Neuronal stem cell (in vitro differentiated cells): ENCODE measurements around the gene FUT6.
A peak's percentile ranks its signal among the peaks of the same experiment; 100 is the strongest.

Source experiments
- DNase-seq: peaks from one replicate; pipeline ENCODE4 v3.0.0-alpha.2; 2013; ENCODE audit warnings: low spot score
- H2AFZ ChIP-seq: one replicate; pipeline ENCODE4 v1.6.1; 2013; ENCODE audit warnings: mild to moderate bottlenecking, low read length, inconsistent platforms
- H2AK5ac ChIP-seq: 2 replicates; pipeline ENCODE4 v1.6.1; 2013; ENCODE audit warnings: low read depth, mild to moderate bottlenecking, inconsistent platforms, low read length, moderate library complexity, mixed read lengths
- H2BK120ac ChIP-seq: 2 replicates; pipeline ENCODE4 v1.6.1; 2013; ENCODE audit warnings: low read depth, mild to moderate bottlenecking, inconsistent platforms, low read length, moderate library complexity, mixed read lengths
- H2BK12ac ChIP-seq: one replicate; pipeline ENCODE4 v1.6.1; 2013; ENCODE audit warnings: low read length, inconsistent platforms
- H2BK15ac ChIP-seq: 2 replicates; pipeline ENCODE4 v1.6.1; 2013; ENCODE audit warnings: mild to moderate bottlenecking, low read length, inconsistent platforms, mixed read lengths
- H2BK5ac ChIP-seq: one replicate; pipeline ENCODE4 v1.6.1; 2013; ENCODE audit warnings: inconsistent platforms, mild to moderate bottlenecking, low read length, moderate library complexity
- H3K14ac ChIP-seq: one replicate; pipeline ENCODE4 v1.6.1; 2013; ENCODE audit warnings: low read length, inconsistent platforms
- H3K18ac ChIP-seq: 2 replicates; pipeline ENCODE4 v1.6.1; 2013; ENCODE audit warnings: low read length, inconsistent platforms
- H3K23ac ChIP-seq: 2 replicates; pipeline ENCODE4 v1.6.1; 2013; ENCODE audit warnings: low read depth, mild to moderate bottlenecking, mixed read lengths, low read length, inconsistent platforms; ENCODE audit not compliant: poor library complexity
- H3K27ac ChIP-seq: replicated peaks from 3 replicates; pipeline ENCODE4 v1.5.1; 2013; ENCODE audit warnings: low read length, inconsistent platforms
- H3K27me3 ChIP-seq, 3 experiments: 2 replicates each; pipeline ENCODE4 v1.6.1; 2013; ENCODE audit warnings: low read length in 3 of 3, mild to moderate bottlenecking in 2 of 3, inconsistent platforms in 1 of 3, low read depth in 1 of 3, mixed read lengths in 1 of 3, moderate library complexity in 1 of 3; ENCODE audit not compliant: control insufficient read depth in 3 of 3, insufficient read depth in 3 of 3
- H3K36me3 ChIP-seq, 2 donors: replicated peaks in 1 of 2; 2 replicates each; pipeline ENCODE4 v1.6.1; 2013; ENCODE audit warnings: low read length in 2 of 2; ENCODE audit not compliant: control insufficient read depth in 2 of 2, insufficient read depth in 2 of 2
- H3K4ac ChIP-seq: 2 replicates; pipeline ENCODE4 v1.6.1; 2013; ENCODE audit warnings: inconsistent platforms, mild to moderate bottlenecking, low read length, moderate library complexity
- H3K4me1 ChIP-seq, 2 donors: 1 replicate in 1 of 2; 2 replicates in 1 of 2; pipeline ENCODE4 v1.6.1; 2013; ENCODE audit warnings: low read length in 2 of 2, low read depth in 1 of 2; ENCODE audit not compliant: control insufficient read depth in 2 of 2, insufficient read depth in 1 of 2
- H3K4me2 ChIP-seq: one replicate; pipeline ENCODE4 v1.6.1; 2013; ENCODE audit warnings: mild to moderate bottlenecking, low read length, inconsistent platforms; ENCODE audit not compliant: insufficient read depth, poor library complexity, severe bottlenecking
- H3K4me3 ChIP-seq, 2 donors: 2 replicates each; pipeline ENCODE4 v1.5.1; 2013; ENCODE audit warnings: low read length in 2 of 2, mild to moderate bottlenecking in 2 of 2, inconsistent platforms in 1 of 2, moderate library complexity in 1 of 2
- H3K79me1 ChIP-seq: one replicate; pipeline ENCODE4 v1.6.1; 2013; ENCODE audit warnings: low read depth, mild to moderate bottlenecking, inconsistent platforms, low read length, moderate library complexity
- H3K9ac ChIP-seq: one replicate; pipeline ENCODE4 v1.6.1; 2013; ENCODE audit warnings: mild to moderate bottlenecking, low read depth, low read length, inconsistent platforms; ENCODE audit not compliant: poor library complexity
- H3K9me3 ChIP-seq, 2 donors: replicated peaks in 1 of 2; 2 replicates each; pipeline versions ENCODE3 to v1.6.1; 2013; ENCODE audit warnings: low read length in 2 of 2, mild to moderate bottlenecking in 2 of 2, inconsistent platforms in 1 of 2, low read depth in 1 of 2, mixed read lengths in 1 of 2, moderate library complexity in 1 of 2; ENCODE audit not compliant: control insufficient read depth in 2 of 2, insufficient read depth in 1 of 2
- H4K8ac ChIP-seq: one replicate; pipeline ENCODE4 v1.6.1; 2013; ENCODE audit warnings: low read depth, mild to moderate bottlenecking, inconsistent platforms, low read length, moderate library complexity
- H4K91ac ChIP-seq: one replicate; pipeline ENCODE4 v1.6.1; 2013; ENCODE audit warnings: low read length, low read depth, mild to moderate bottlenecking, inconsistent platforms; ENCODE audit not compliant: poor library complexity
- WGBS, 2 donors: extraction: QIAGEN DNeasy Blood & Tissue Kit; methylation state at CpG; one replicate each; pipeline ENCODE4 v1.1.7; 2013; ENCODE audit warnings: missing lambda C conversion rate in 2 of 2, mixed read lengths in 1 of 2; ENCODE audit not compliant: insufficient read length in 2 of 2, insufficient replicate concordance in 1 of 2; ENCODE audit errors: extremely low coverage in 2 of 2; 5-methylcytosine and 5-hydroxymethylcytosine counted together

FUT6 gene

GRCh38 chr19:5786593-5787408 lies 52.7 kb downstream of the FUT6 start:
- WGBS, 2 donors, result no CpG with 5 or more reads among the region's 44 CpGs
- no peak for DNase-seq
- peaks cover 38 to 67% of the 10 kb centered on the region in 2 donors for H3K36me3 ChIP-seq

GRCh38 chr19:5785423-5785822 lies 54.1 kb downstream of the FUT6 start:
- Histone ChIP-seq H3K4me3 (no peak overlapping the region), H2BK12ac (no peak overlapping the region), H3K4ac (no peak overlapping the region), H2AFZ (no peak overlapping the region), H3K27me3 (no peaks in the 10 kb centered on the region), H3K79me1 (peaks cover 16% of the 10 kb centered on the region), H3K23ac (peak overlapping the region; percentile 73), H4K8ac (no peak overlapping the region), H3K36me3 (peaks cover 38 to 67% of the 10 kb centered on the region in 2 donors), H3K18ac (no peak overlapping the region), H2BK5ac (no peak overlapping the region), H2BK120ac (no peak overlapping the region), H3K9me3 (no peaks in the 10 kb centered on the region), H3K14ac (no peak overlapping the region), H3K9ac (no peak overlapping the region), H2BK15ac (no peak overlapping the region), H3K4me1 (peaks cover 4 to 7% of the 10 kb centered on the region in 2 donors), H3K27ac (no peak overlapping the region), H2AK5ac (no peak overlapping the region), H4K91ac (no peak overlapping the region), H3K4me2 (no peak overlapping the region)
- DNase-seq, result no peak
- WGBS, 2 donors, result no CpG with 5 or more reads among the region's 37 CpGs

More at GRCh38 chr19:5786593-5787408, 52.7 kb downstream of the FUT6 start:
- Histone ChIP-seq H2AK5ac (no peak overlapping the region), H3K4ac (no peak overlapping the region), H3K9me3 (no peaks in the 10 kb centered on the region), H3K18ac (no peak overlapping the region), H3K14ac (no peak overlapping the region), H2BK5ac (peak overlapping the region; percentile 53), H3K79me1 (peaks cover 16% of the 10 kb centered on the region), H3K23ac (peak overlapping the region; percentile 55), H3K4me3 (no peak overlapping the region), H4K91ac (peak overlapping the region; percentile 30), H3K4me2 (no peak overlapping the region), H2BK12ac (no peak overlapping the region), H2BK15ac (no peak overlapping the region), H3K27me3 (no peaks in the 10 kb centered on the region), H2BK120ac (no peak overlapping the region), H3K4me1 (peaks cover 4 to 7% of the 10 kb centered on the region in 2 donors), H2AFZ (no peak overlapping the region), H3K9ac (no peak overlapping the region), H4K8ac (no peak overlapping the region), H3K27ac (no peak overlapping the region)

DNA sequence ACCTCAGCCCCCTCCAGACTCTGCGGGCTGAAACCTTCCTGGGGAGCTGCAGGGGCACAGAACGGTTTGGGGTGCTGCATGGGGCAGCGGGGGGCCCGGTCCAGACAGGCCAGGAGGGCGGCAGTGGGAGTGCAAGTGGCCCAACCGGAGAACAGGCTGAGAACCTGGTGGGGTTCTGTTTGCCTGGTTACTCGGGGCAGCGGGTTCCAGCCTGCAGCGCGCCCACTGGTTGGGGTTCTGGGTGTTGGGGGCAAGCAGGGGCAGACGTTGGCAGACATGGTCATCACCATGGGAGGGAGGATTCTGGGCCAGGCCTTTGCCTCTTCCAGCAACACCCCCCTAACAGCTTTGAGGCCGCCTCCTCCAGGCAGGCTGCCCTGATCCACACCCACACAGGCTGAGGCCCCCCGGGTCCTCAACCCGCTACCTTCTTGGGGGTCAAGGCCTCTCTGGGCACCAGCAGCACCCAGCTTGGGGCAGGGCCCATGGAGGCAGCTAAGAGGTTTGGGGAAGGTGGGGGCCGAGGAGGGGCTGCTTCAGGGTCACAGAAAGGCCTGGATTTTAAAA lies 54.8 kb downstream of the FUT6 start, which contains the start of gene PRR22:
Gene PRR22 (minus strand): TSS at position 166 of the 567 bp plus-strand sequence. CDS start 86 bp downstream, at position 80.
- H3K14ac ChIP-seq, result no peak within 1 kb of the TSS
- H4K91ac ChIP-seq, result no peak within 1 kb of the TSS
- no peak within 1 kb of the TSS for H3K4me3 ChIP-seq
- no peak within 1 kb of the TSS for H4K8ac ChIP-seq
- H3K36me3 ChIP-seq, result peaks cover 35 to 61% of the 10 kb centered on the region in 2 donors
- H2BK5ac ChIP-seq, result no peak within 1 kb of the TSS
- H3K4me2 ChIP-seq, result no peak within 1 kb of the TSS
- peak within 1 kb of the TSS; percentile 73 for H3K23ac ChIP-seq
- no CpG with 5 or more reads among the region's 15 CpGs for WGBS, 2 donors
- no peak within 1 kb of the TSS for H3K18ac ChIP-seq
- H3K4me1 ChIP-seq, result no peaks in the 10 kb centered on the region
- H2AFZ ChIP-seq, result no peak within 1 kb of the TSS
- H3K4ac ChIP-seq, result no peak within 1 kb of the TSS
- no peak for DNase-seq
- H3K9ac ChIP-seq, result no peak within 1 kb of the TSS
- H3K27me3 ChIP-seq, result no peaks in the 10 kb centered on the region
- H3K9me3 ChIP-seq, result no peaks in the 10 kb centered on the region
- H3K79me1 ChIP-seq, result peaks cover 12% of the 10 kb centered on the region
- H2BK12ac ChIP-seq, result no peak within 1 kb of the TSS
- H2BK15ac ChIP-seq, result no peak within 1 kb of the TSS
- H2AK5ac ChIP-seq, result no peak within 1 kb of the TSS
- H2BK120ac ChIP-seq, result no peak within 1 kb of the TSS
- no peak within 1 kb of the TSS for H3K27ac ChIP-seq
